ENCODE measurements around the gene TBC1D22A. TPM values are rescaled to one million over a fixed set of nuclear protein-coding genes. Genes with fewer than 3 reads are reported as not detected.
A peak's percentile ranks its signal among the peaks of the same experiment; 100 is the strongest.

Gene TBC1D22A
- total RNA-seq, 1 donor from 2014 or later: 6.8 TPM

GRCh38 chr22:46823248-46823647, 60.8 kb downstream of the TBC1D22A start:
- Histone ChIP-seq H3K9ac (ENCODE audit: low read depth in 1 of 3, low read length in 3 of 3) (no peak overlapping the region), H3K4me1 (ENCODE audit: control insufficient read depth in 3 of 3, insufficient read depth in 3 of 3, low read length in 3 of 3) (no peaks in the 10 kb centered on the region), H3K4me3 (ENCODE audit: low read length in 3 of 3) (no peak overlapping the region)

GRCh38 chr22:46823654-46824053, 61.2 kb downstream of the TBC1D22A start:
- peaks cover 2 to 8% (median 3%) of the 10 kb centered on the region in 3 donors for H3K36me3 ChIP-seq (ENCODE audit: control insufficient read depth in 3 of 3, insufficient read depth in 3 of 3, low read length in 3 of 3)
- H3K27me3 ChIP-seq (ENCODE audit: control insufficient read depth in 3 of 3, insufficient read depth in 3 of 3, low read length in 3 of 3): no peaks in the 10 kb centered on the region
- no peak overlapping the region for H3K9ac ChIP-seq (ENCODE audit: low read depth in 1 of 3, low read length in 3 of 3)

More at GRCh38 chr22:46823248-46823647, 60.8 kb downstream of the TBC1D22A start:
- no peak overlapping the region for H3K27ac ChIP-seq (ENCODE audit: low read depth, low read length)
- peaks cover 2 to 4% (median 3%) of the 10 kb centered on the region in 3 donors for H3K36me3 ChIP-seq (ENCODE audit: control insufficient read depth in 3 of 3, insufficient read depth in 3 of 3, low read length in 3 of 3)
- no peaks in the 10 kb centered on the region for H3K9me3 ChIP-seq (ENCODE audit: control insufficient read depth in 3 of 3, low read length in 3 of 3)
- H3K27me3 ChIP-seq (ENCODE audit: control insufficient read depth in 3 of 3, insufficient read depth in 3 of 3, low read length in 3 of 3): no peaks in the 10 kb centered on the region

GRCh38 chr22:46824344-46824909, 62.0 kb downstream of the TBC1D22A start:
- no peak overlapping the region for H3K9ac ChIP-seq (ENCODE audit: low read depth in 1 of 3, low read length in 3 of 3)
- peaks cover 5 to 12% (median 10%) of the 10 kb centered on the region in 3 donors for H3K4me1 ChIP-seq (ENCODE audit: control insufficient read depth in 3 of 3, insufficient read depth in 3 of 3, low read length in 3 of 3)
- H3K9me3 ChIP-seq (ENCODE audit: control insufficient read depth in 3 of 3, low read length in 3 of 3): no peaks in the 10 kb centered on the region

More at GRCh38 chr22:46823654-46824053, 61.2 kb downstream of the TBC1D22A start:
- H3K4me1 ChIP-seq (ENCODE audit: control insufficient read depth in 3 of 3, insufficient read depth in 3 of 3, low read length in 3 of 3): peaks cover 0 to 4% (median 3%) of the 10 kb centered on the region in 3 donors
- no peak overlapping the region for H3K4me3 ChIP-seq (ENCODE audit: low read length in 3 of 3)
- H3K27ac ChIP-seq (ENCODE audit: low read depth, low read length): no peak overlapping the region
- H3K9me3 ChIP-seq (ENCODE audit: control insufficient read depth in 3 of 3, low read length in 3 of 3): no peaks in the 10 kb centered on the region

GRCh38 chr22:46824980-46825544, 62.6 kb downstream of the TBC1D22A start:
- peaks cover 2 to 9% (median 3%) of the 10 kb centered on the region in 3 donors for H3K36me3 ChIP-seq (ENCODE audit: control insufficient read depth in 3 of 3, insufficient read depth in 3 of 3, low read length in 3 of 3)
- no peak overlapping the region for H3K27ac ChIP-seq (ENCODE audit: low read depth, low read length)
- H3K9ac ChIP-seq (ENCODE audit: low read depth in 1 of 3, low read length in 3 of 3): no peak overlapping the region
- peaks cover 11 to 17% (median 17%) of the 10 kb centered on the region in 3 donors for H3K4me1 ChIP-seq (ENCODE audit: control insufficient read depth in 3 of 3, insufficient read depth in 3 of 3, low read length in 3 of 3)
- H3K4me3 ChIP-seq (ENCODE audit: low read length in 3 of 3): no peak overlapping the region
- H3K27me3 ChIP-seq (ENCODE audit: control insufficient read depth in 3 of 3, insufficient read depth in 3 of 3, low read length in 3 of 3): no peaks in the 10 kb centered on the region
- no peaks in the 10 kb centered on the region for H3K9me3 ChIP-seq (ENCODE audit: control insufficient read depth in 3 of 3, low read length in 3 of 3)

More at GRCh38 chr22:46824344-46824909, 62.0 kb downstream of the TBC1D22A start:
- Histone ChIP-seq H3K36me3 (ENCODE audit: control insufficient read depth in 3 of 3, insufficient read depth in 3 of 3, low read length in 3 of 3) (peaks cover 2 to 9% (median 3%) of the 10 kb centered on the region in 3 donors), H3K27ac (ENCODE audit: low read depth, low read length) (no peak overlapping the region), H3K4me3 (ENCODE audit: low read length in 3 of 3) (no peak overlapping the region), H3K27me3 (ENCODE audit: control insufficient read depth in 3 of 3, insufficient read depth in 3 of 3, low read length in 3 of 3) (no peaks in the 10 kb centered on the region)

- no peaks in the 10 kb centered on the region for H3K27me3 ChIP-seq (ENCODE audit: control insufficient read depth in 3 of 3, insufficient read depth in 3 of 3, low read length in 3 of 3)
- H3K9me3 ChIP-seq (ENCODE audit: control insufficient read depth in 3 of 3, low read length in 3 of 3): no peaks in the 10 kb centered on the region
- peaks cover 2 to 9% (median 3%) of the 10 kb centered on the region in 3 donors for H3K36me3 ChIP-seq (ENCODE audit: control insufficient read depth in 3 of 3, insufficient read depth in 3 of 3, low read length in 3 of 3)
- H3K4me1 ChIP-seq (ENCODE audit: control insufficient read depth in 3 of 3, insufficient read depth in 3 of 3, low read length in 3 of 3): peaks cover 19 to 26% (median 24%) of the 10 kb centered on the region in 3 donors
- no peak overlapping the region for H3K9ac ChIP-seq (ENCODE audit: low read depth in 1 of 3, low read length in 3 of 3)
- H3K27ac ChIP-seq (ENCODE audit: low read depth, low read length): no peak overlapping the region
- no peak overlapping the region for H3K4me3 ChIP-seq (ENCODE audit: low read length in 3 of 3)
These were observed 64.1 kb downstream of the TBC1D22A start for GRCh38 chr22:46826438-46827135.

- H3K36me3 ChIP-seq (ENCODE audit: control insufficient read depth in 3 of 3, insufficient read depth in 3 of 3, low read length in 3 of 3): peaks cover 2 to 9% (median 3%) of the 10 kb centered on the region in 3 donors
- H3K27ac ChIP-seq (ENCODE audit: low read depth, low read length): no peak overlapping the region
- H3K27me3 ChIP-seq (ENCODE audit: control insufficient read depth in 3 of 3, insufficient read depth in 3 of 3, low read length in 3 of 3): no peaks in the 10 kb centered on the region
- no peaks in the 10 kb centered on the region for H3K9me3 ChIP-seq (ENCODE audit: control insufficient read depth in 3 of 3, low read length in 3 of 3)
- H3K4me1 ChIP-seq (ENCODE audit: control insufficient read depth in 3 of 3, insufficient read depth in 3 of 3, low read length in 3 of 3): peaks cover 19 to 26% (median 24%) of the 10 kb centered on the region in 3 donors
- H3K9ac ChIP-seq (ENCODE audit: low read depth in 1 of 3, low read length in 3 of 3): no peak overlapping the region
- H3K4me3 ChIP-seq (ENCODE audit: low read length in 3 of 3): no peak overlapping the region
These were observed 64.8 kb downstream of the TBC1D22A start for GRCh38 chr22:46827136-46827780.

GRCh38 chr22:46827781-46828180, 65.3 kb downstream of the TBC1D22A start:
- no peak overlapping the region for H3K4me3 ChIP-seq (ENCODE audit: low read length in 3 of 3)
- H3K36me3 ChIP-seq (ENCODE audit: control insufficient read depth in 3 of 3, insufficient read depth in 3 of 3, low read length in 3 of 3): peaks cover 2 to 9% (median 3%) of the 10 kb centered on the region in 3 donors
- no peak overlapping the region for H3K9ac ChIP-seq (ENCODE audit: low read depth in 1 of 3, low read length in 3 of 3)
- H3K27me3 ChIP-seq (ENCODE audit: control insufficient read depth in 3 of 3, insufficient read depth in 3 of 3, low read length in 3 of 3): no peaks in the 10 kb centered on the region
- no peak overlapping the region for H3K27ac ChIP-seq (ENCODE audit: low read depth, low read length)
- no peaks in the 10 kb centered on the region for H3K9me3 ChIP-seq (ENCODE audit: control insufficient read depth in 3 of 3, low read length in 3 of 3)
- peaks cover 19 to 26% (median 24%) of the 10 kb centered on the region in 3 donors for H3K4me1 ChIP-seq (ENCODE audit: control insufficient read depth in 3 of 3, insufficient read depth in 3 of 3, low read length in 3 of 3)

GRCh38 chr22:46828323-46828900, 66.0 kb downstream of the TBC1D22A start:
- Histone ChIP-seq H3K36me3 (ENCODE audit: control insufficient read depth in 3 of 3, insufficient read depth in 3 of 3, low read length in 3 of 3) (peaks cover 2 to 9% (median 3%) of the 10 kb centered on the region in 3 donors), H3K9ac (ENCODE audit: low read depth in 1 of 3, low read length in 3 of 3) (no peak overlapping the region), H3K4me3 (ENCODE audit: low read length in 3 of 3) (no peak overlapping the region), H3K4me1 (ENCODE audit: control insufficient read depth in 3 of 3, insufficient read depth in 3 of 3, low read length in 3 of 3) (peaks cover 19 to 26% (median 24%) of the 10 kb centered on the region in 3 donors), H3K27ac (ENCODE audit: low read depth, low read length) (no peak overlapping the region), H3K27me3 (ENCODE audit: control insufficient read depth in 3 of 3, insufficient read depth in 3 of 3, low read length in 3 of 3) (no peaks in the 10 kb centered on the region), H3K9me3 (ENCODE audit: control insufficient read depth in 3 of 3, low read length in 3 of 3) (no peaks in the 10 kb centered on the region)

GRCh38 chr22:46829117-46829891, 66.9 kb downstream of the TBC1D22A start:
- peak overlapping the region; percentile 4 for H3K27ac ChIP-seq (ENCODE audit: low read depth, low read length)

More at GRCh38 chr22:46829117-46829891, 66.9 kb downstream of the TBC1D22A start:
- no peak overlapping the region for H3K4me3 ChIP-seq (ENCODE audit: low read length in 3 of 3)
- peaks cover 2 to 9% (median 3%) of the 10 kb centered on the region in 3 donors for H3K36me3 ChIP-seq (ENCODE audit: control insufficient read depth in 3 of 3, insufficient read depth in 3 of 3, low read length in 3 of 3)
- no peaks in the 10 kb centered on the region for H3K27me3 ChIP-seq (ENCODE audit: control insufficient read depth in 3 of 3, insufficient read depth in 3 of 3, low read length in 3 of 3)
- H3K9me3 ChIP-seq (ENCODE audit: control insufficient read depth in 3 of 3, low read length in 3 of 3): no peaks in the 10 kb centered on the region
- H3K4me1 ChIP-seq (ENCODE audit: control insufficient read depth in 3 of 3, insufficient read depth in 3 of 3, low read length in 3 of 3): peaks cover 19 to 26% (median 24%) of the 10 kb centered on the region in 3 donors
- H3K9ac ChIP-seq (ENCODE audit: low read depth in 1 of 3, low read length in 3 of 3): no peak overlapping the region
